GM10266 (cell line): ENCODE measurements around the gene DNASE1L3.

Experiments used
- DNase-seq: peaks from one replicate; pipeline ENCODE4 v3.0.0; 2012; ENCODE audit errors: extremely low spot score
- CTCF ChIP-seq: IDR thresholded peaks from 2 replicates; pipeline ENCODE4 v1.5.1; 2012; ENCODE audit warnings: mild to moderate bottlenecking, low read depth; ENCODE audit not compliant: control insufficient read depth, insufficient read depth; ENCODE audit errors: missing control alignments

Gene DNASE1L3

GRCh38 chr3:58190291-58190690 lies 20.5 kb downstream of the DNASE1L3 start:
- no peak for TF ChIP-seq CTCF

GRCh38 chr3:58189691-58190090 lies 21.1 kb downstream of the DNASE1L3 start:
- no peak for TF ChIP-seq CTCF

More at GRCh38 chr3:58190291-58190690, 20.5 kb downstream of the DNASE1L3 start:
- no peak for DNase-seq

GRCh38 chr3:58188921-58189451 lies 21.8 kb downstream of the DNASE1L3 start:
- DNase-seq = no peak
- no peak for TF ChIP-seq CTCF

More at GRCh38 chr3:58189691-58190090, 21.1 kb downstream of the DNASE1L3 start:
- DNase-seq = no peak

- no peak for DNase-seq
- no peak for TF ChIP-seq CTCF
Observed at GRCh38 chr3:58188173-58188564, 22.6 kb downstream of the DNASE1L3 start.

GRCh38 chr3:58184982-58185360 lies 25.8 kb downstream of the DNASE1L3 start:
- TF ChIP-seq CTCF = no peak
- DNase-seq = no peak

- TF ChIP-seq CTCF = no peak
Observed at GRCh38 chr3:58184309-58184981, 26.3 kb downstream of the DNASE1L3 start.

GRCh38 chr3:58183891-58184290 lies 26.9 kb downstream of the DNASE1L3 start:
- no peak for DNase-seq
- no peak for TF ChIP-seq CTCF

More at GRCh38 chr3:58184309-58184981, 26.3 kb downstream of the DNASE1L3 start:
- no peak for DNase-seq
